Femur (tissue), 1 donor: Measurements from ENCODE around the gene ZNF229.
"Not testable (repeated sequence)": the region's sequence is repeated elsewhere in the genome, so short reads cannot be mapped to it uniquely, and the experiment has no call there.

Experiments
- DNase-seq: peaks from one replicate; pipeline ENCODE4 v3.0.0-alpha.2; 2017

Gene ZNF229

DNA sequence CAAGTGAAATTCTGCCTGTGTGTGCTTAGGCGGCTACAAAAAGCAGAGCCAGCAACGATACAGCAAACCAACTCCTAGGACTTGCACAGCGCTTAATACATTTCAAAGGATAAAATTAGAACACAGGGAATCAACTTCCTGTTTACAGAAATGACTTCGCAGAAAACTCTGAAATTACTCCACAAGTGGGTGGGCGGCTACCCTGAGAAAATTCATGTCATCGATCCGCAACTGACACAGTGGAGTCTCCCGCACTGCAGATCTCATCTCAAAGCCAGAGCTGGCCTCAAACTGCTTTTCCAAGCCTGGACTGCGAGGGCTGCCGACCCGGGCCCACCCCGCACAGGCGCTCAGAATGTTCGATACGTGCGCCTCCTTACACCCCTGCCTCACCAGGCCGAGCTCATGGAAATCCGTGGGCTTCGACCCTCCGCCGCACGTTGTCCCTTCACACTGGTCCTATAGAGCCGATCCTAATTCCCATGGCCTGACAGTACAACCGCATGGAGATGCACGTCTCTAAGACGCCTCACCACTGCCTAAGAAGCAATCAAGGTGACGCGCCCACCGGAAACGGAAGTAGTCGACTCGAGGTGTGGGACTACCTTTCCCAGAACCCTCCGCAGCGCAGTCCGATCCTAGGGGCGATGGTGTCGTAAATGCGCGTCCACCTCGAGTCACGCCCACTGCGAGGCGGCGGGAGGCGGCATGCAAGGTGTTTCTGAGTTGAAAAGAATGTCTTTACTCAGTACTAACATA lies at the start of gene ZNF229:
TSS of gene ZNF229 (minus strand) at position 557 of the 759 bp plus-strand sequence. CDS start 5,625 bp downstream, outside the sequence.
- DNase-seq = peak; percentile 91

- no peak for DNase-seq
Measured at GRCh38 chr19:44496711-44497110, 48.4 kb upstream of the ZNF229 start.

- DNase-seq = no peak
Measured at GRCh38 chr19:44476559-44477408, 28.5 kb upstream of the ZNF229 start.

- not testable (repeated sequence) for DNase-seq
Measured at GRCh38 chr19:44468730-44469129, 20.5 kb upstream of the ZNF229 start.

GRCh38 chr19:44462600-44463286 lies 14.5 kb upstream of the ZNF229 start:
- not testable (repeated sequence) for DNase-seq

DNA sequence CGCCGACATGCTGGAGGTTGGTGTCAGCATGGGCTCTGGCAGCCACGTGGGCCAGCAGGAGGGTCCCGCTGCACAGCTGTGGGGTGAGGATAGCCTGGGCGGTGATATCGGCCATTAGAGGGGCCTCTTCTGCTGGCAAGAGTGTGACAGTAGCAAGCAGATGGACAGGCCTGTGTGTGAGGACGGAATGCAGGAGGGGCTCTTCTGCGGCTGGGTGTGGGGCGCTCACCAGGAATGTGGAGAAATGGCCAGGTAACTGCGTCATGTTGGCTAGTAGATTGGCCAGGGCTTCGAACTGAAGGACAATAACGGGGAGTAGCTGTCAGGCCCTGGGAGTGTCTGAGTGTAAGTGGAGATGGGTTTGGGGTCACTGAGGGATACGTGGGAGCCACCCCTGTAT lies 7.7 kb upstream of the ZNF229 start:
- DNase-seq = not testable (repeated sequence)

GRCh38 chr19:44455100-44455499 lies 6.8 kb upstream of the ZNF229 start:
- no peak for DNase-seq

GRCh38 chr19:44452367-44452766 lies 4.1 kb upstream of the ZNF229 start:
- DNase-seq = no peak

DNA sequence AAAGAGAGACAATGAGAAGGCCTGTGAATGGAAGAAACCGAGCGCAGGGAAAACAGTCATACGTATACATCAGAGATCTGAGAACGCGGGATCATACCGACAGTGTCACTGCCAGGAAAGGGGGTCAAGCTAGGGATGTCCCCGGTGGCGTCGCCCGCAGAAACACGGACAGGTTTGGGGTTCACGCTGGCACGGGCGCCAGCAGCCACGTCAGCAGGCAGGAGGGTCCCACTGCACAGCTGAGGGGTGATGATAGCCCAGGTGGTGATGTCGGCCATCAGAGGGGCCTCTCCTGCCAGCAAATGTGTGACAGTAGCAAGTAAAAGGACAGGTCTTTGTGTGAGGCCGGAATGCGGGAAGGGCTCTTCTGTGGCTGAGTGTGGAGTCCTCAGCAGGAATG lies 3.4 kb upstream of the ZNF229 start:
- DNase-seq = no peak

GRCh38 chr19:44438441-44438840 lies 9.8 kb downstream of the ZNF229 start:
- no peak for DNase-seq

DNA sequence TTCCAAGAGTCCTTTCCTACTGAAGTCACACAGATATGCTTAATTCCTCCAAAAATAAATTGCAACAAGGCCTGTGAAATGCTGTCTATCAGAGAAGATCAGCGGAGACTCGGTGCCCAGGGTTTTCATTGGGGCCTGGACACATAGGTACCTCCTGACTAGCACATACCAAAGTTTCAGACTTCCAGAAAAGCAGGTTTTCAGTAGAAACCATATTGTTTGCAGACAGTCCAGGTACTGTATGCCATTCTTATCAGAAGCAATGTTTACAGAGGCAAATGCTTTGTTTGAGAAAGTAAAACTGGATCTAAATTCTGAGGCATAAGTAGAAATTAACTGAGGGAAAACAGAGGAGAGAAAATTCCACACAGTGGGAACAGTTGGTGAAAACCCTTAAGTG lies 12.8 kb downstream of the ZNF229 start:
- no peak for DNase-seq

DNA sequence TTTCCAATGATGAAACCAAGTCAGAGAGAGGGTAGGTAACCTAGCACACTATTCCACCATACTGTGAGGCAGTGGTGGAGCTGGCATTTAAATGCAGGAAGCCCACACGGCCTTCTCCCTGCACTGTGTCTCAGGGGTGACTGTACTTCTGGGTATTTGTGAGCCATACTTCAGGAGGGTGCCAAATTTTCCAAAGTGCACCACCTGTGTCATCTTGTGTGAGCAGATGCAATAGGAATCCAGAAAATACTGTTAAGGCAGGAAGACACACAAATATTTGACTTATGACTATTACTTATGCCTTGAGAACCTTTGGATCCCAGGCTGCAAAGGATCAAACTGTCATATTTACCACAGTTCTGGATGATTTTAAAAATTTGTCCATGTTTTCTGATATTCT lies 17.3 kb downstream of the ZNF229 start:
- DNase-seq = no peak

DNA sequence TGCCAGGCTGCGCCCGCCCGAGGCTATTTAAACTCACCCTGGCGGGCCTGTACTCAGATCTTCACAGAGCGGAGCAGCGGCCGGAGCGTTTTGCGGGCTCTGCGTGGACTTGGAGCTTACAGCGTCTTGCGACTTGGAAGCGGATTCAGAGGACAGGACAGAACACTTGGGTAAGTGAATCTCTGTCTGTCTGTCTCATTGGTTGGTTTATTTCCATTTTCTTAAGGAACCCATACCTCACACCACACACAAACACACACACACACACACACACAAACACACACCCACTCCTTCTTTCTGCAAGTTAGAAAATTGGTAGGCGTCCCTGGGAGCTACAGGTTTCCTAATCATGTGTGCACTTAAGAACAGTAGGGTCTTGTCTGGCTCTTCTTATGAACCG lies 32.7 kb downstream of the ZNF229 start:
- not testable (repeated sequence) for DNase-seq

GRCh38 chr19:44401139-44402115 lies 46.8 kb downstream of the ZNF229 start, which contains the start of gene ZNF285:
Gene ZNF285, minus strand, starts transcription at chr19:44401608. Its CDS starts 4,395 bp downstream, at chr19:44397213.
- DNase-seq = peak; percentile 97

DNA sequence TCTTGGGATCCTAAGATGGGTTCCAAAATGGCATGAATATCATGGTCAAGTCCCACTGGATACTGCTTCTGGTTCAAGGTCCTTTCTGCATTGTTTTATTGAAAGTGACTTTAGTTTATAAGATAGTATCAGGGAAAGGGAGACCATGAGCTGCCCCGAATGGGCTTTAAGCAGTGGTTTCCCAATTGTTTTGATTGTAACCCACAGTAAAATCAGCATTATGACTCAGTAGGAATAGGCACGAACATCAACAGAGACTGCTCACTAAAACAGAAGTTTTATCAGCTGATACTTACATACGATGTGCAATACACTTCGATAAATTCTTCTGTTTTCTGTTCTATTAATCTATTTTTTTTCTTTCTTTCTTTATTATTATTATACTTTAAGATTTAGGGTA lies 59.0 kb downstream of the ZNF229 start:
- DNase-seq = not testable (repeated sequence)
